Activated naive CD4-positive, alpha-beta T cell treated with anti-CD3 and anti-CD28 coated beads, Interleukin-2, amount 10 ng/mL, durations not matched to agents 7 days and 5 days (primary cell): ENCODE measurements around the gene PPAT.
"Not testable (repeated sequence)": the region's sequence is repeated elsewhere in the genome, so short reads cannot be mapped to it uniquely, and the experiment has no call there.

ENCODE experiments used
- CTCF ChIA-PET: fragments of 350-600 bp; sonication (Branson Sonifier 250); formaldehyde crosslinking; loops from one replicate; lab custom pipeline; 2021; ENCODE audit warnings: antibody characterized with exemption; lab: Charles Lee
- DNase-seq: peaks from one replicate; pipeline ENCODE4 v3.0.0-alpha.2; 2020
- H3K27ac Mint-ChIP-seq: one replicate; pipeline ENCODE4 v1.8.0; 2021; ENCODE audit warnings: mild to moderate bottlenecking, moderate library complexity, mixed read lengths
- H3K27me3 Mint-ChIP-seq: one replicate; pipeline ENCODE4 v1.8.0; 2021; ENCODE audit warnings: mild to moderate bottlenecking, mixed read lengths
- H3K36me3 Mint-ChIP-seq: one replicate; pipeline ENCODE4 v1.8.0; 2021; ENCODE audit warnings: mixed read lengths
- H3K4me1 Mint-ChIP-seq: one replicate; pipeline ENCODE4 v1.8.0; 2021; ENCODE audit warnings: mixed read lengths
- H3K4me3 Mint-ChIP-seq: one replicate; pipeline ENCODE4 v1.8.0; 2021; ENCODE audit warnings: mild to moderate bottlenecking, moderate library complexity, mixed read lengths
- H3K9me3 Mint-ChIP-seq: one replicate; pipeline ENCODE4 v1.8.0; 2021; ENCODE audit warnings: mixed read lengths

PPAT gene

DNA sequence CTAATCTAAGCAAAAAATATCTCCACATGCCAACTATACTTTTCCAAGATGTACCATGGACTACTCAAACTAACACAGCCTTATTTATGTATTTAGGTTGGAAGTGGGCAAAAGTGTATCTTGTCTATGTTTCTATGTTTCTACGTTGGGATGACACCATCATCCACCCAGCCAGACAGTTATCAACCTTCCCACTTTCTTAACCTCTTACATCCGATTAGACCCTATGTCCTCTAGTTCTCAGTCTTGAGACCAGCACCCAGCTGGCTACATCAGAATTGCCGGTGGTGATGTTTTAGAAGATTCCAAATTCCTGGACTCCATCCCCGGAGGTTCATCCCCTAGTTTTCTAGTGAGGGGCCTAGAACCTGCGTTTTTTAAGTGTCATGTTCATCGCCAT, 47.1 kb downstream of the PPAT start:
- H3K27me3 Mint-ChIP-seq, result no peaks in the 10 kb centered on the region
- H3K4me3 Mint-ChIP-seq, result peak overlapping the region; percentile 82
- CTCF ChIA-PET, result interaction anchor here (1.6 to 2.1 kb wide), 2 partner anchors 22 to 48 kb away, joined by 4 to 10 read pairs; partner anchors contain the start of genes PAICS and PPAT
- H3K36me3 Mint-ChIP-seq, result peaks cover 9% of the 10 kb centered on the region
- peaks cover 45% of the 10 kb centered on the region for H3K4me1 Mint-ChIP-seq
- no peaks in the 10 kb centered on the region for H3K9me3 Mint-ChIP-seq
- DNase-seq, result no peak
- peak overlapping the region; percentile 100 for H3K27ac Mint-ChIP-seq

DNA sequence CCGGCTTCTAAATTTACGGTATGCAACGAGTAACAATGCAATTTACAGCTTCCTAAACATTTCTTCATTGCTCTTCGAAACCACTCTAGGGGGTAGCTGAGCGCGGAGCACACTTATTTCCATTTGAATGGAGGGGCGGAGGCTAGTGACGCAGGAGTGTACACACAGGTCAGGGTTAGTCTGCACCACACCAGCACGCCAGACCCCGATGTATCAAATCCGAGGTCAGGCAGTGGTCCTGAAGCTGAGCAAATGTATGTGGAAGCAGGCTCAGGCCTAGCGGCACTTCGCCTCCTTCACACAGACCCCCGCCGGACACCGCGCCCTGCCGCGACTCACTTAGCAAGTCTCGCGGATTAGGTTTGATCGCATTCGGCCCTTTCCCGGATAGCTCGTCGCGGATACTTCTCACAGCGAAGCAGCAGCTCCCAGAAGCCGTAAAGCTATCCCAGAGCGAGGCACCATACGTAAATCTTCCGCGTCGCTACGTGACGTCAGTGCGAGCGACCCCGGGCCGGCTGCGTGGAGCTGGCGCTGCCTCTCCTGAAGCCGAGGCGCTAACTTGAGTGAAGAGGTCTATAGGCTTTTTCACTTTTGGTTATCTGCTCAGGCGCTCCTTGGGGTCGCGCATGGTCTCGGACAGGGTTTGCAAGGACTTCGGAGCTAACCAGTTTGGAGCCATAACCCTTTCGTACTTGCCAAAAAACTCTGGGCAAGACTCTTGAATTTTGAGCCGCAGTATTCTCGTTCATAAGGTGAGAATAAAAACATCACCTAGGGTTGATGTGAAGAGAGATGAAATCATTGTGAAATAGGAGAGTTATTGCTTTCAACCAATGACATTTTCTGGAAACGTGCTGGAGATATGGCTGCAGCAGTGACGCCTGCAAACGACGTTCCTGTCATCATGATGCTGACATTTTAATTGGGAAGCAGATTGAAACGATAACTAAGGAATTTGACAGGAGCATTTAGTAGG, 48.1 kb downstream of the PPAT start, which contains the start of gene AASDH:
TSS of gene AASDH (minus strand) at position 469 of the 979 bp plus-strand sequence. CDS start 3,192 bp downstream, outside the sequence.
- CTCF ChIA-PET, result interaction anchor here (0.9 to 2.1 kb wide), 7 partner anchors 23 to 438 kb away, joined by 3 to 10 read pairs (median 4); partner anchors contain the start of genes CEP135, PAICS and PPAT
- Mint-ChIP-seq H3K4me1 (peaks cover 45% of the 10 kb centered on the region), H3K27me3 (no peaks in the 10 kb centered on the region)

DNA sequence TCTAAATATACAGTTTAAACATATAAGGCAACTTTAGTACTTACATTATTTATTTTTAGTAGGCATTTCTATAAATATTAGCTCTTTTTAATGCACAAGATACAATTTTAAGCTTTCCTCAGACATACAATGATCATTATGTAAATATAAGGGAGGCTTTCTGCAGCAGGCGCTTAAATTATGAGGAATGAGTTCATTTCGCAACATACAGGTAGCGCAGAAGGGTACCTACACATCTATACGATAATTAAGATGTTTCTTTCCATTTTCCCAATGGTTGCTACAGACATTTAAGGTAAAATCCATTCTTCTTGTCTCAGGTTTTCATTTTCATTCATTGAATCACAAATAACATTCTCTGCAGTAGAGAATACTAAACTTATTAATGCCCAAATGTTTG, 49.3 kb downstream of the PPAT start:
- Mint-ChIP-seq H3K4me3 (peak overlapping the region; percentile 82), H3K27ac (peak overlapping the region; percentile 100), H3K9me3 (no peaks in the 10 kb centered on the region), H3K4me1 (peaks cover 45% of the 10 kb centered on the region), H3K27me3 (no peaks in the 10 kb centered on the region), H3K36me3 (peaks cover 11% of the 10 kb centered on the region)
- CTCF ChIA-PET, result interaction anchor here (1.1 kb wide), 1 partner anchor 37 kb away, joined by 3 read pairs; no protein-coding TSS in a partner anchor
- no peak for DNase-seq

More for the DNA sequence above, 48.1 kb downstream of the PPAT start, which contains the start of gene AASDH:
- DNase-seq, result peak; percentile 97
- H3K4me3 Mint-ChIP-seq, result peak within 1 kb of the TSS; percentile 82
- H3K9me3 Mint-ChIP-seq, result no peaks in the 10 kb centered on the region
- peaks cover 9% of the 10 kb centered on the region for H3K36me3 Mint-ChIP-seq
- peak within 1 kb of the TSS; percentile 100 for H3K27ac Mint-ChIP-seq

DNA sequence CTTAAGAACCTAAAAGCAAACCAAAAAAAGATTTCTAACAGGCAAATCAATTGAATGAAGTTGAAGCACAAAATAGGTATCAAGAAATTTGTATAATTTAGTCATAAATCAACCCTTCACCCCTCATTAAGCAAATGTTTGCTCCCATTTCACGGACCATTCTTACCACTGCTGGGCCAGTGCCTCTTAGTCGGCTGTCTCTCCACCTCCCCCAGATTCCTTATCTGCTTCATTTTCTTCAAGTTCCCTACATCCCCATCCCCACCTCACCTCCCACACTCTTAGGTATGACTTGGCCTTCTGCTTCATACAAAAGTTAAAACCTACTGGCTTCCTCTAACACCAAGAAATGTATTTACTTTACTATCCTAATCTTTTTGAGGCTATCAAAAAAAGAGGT, 60.0 kb downstream of the PPAT start:
- peaks cover 7% of the 10 kb centered on the region for H3K36me3 Mint-ChIP-seq
- no peak overlapping the region for H3K27ac Mint-ChIP-seq
- no peaks in the 10 kb centered on the region for H3K27me3 Mint-ChIP-seq
- DNase-seq, result no peak
- CTCF ChIA-PET, result no interaction called here
- no peaks in the 10 kb centered on the region for H3K9me3 Mint-ChIP-seq
- peaks cover 2% of the 10 kb centered on the region for H3K4me1 Mint-ChIP-seq
- no peak overlapping the region for H3K4me3 Mint-ChIP-seq

DNA sequence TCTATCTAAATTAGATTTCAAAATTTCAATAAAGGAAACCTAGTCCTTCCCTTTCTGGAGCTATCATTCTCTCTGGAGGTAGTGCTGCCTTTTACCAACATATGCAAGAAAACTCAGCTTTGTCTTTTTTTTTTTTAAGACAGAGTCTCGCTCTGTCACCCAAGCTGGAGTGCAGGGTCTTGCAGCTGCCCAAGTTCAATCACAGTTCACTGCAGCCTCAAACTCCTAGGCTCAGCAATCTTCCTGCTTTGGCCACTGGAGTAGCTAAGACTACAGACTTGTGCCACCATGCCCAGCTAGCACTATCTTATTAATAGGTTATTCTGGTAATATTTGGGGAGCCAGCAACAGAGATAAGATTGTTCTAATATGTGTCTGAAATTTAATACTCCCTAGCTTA, 60.5 kb downstream of the PPAT start:
- no peak overlapping the region for H3K4me3 Mint-ChIP-seq
- no peak for DNase-seq
- H3K27me3 Mint-ChIP-seq, result no peaks in the 10 kb centered on the region
- H3K27ac Mint-ChIP-seq, result no peak overlapping the region
- peaks cover 9% of the 10 kb centered on the region for H3K36me3 Mint-ChIP-seq
- CTCF ChIA-PET, result no interaction called here
- peaks cover 2% of the 10 kb centered on the region for H3K4me1 Mint-ChIP-seq
- no peaks in the 10 kb centered on the region for H3K9me3 Mint-ChIP-seq

DNA sequence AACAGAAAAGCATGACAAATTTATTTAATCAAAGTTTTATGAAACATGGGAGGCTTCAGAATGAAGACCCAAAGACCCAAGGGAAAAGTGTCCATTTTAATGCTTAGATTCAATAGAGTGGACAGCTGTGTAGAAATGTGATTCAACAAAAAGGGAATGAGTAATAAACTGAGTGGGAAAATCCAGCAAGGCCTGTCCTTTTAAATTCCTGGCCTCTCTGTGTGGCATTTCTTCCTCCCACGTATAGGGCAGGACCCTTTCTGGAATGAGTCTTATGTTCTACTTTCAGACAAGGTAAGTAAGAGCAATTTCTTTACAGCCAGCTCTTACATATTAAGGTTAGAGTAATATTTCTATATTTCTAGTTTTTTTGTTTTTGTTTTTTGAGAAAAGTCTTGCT, 62.6 kb downstream of the PPAT start:
- peaks cover 22% of the 10 kb centered on the region for H3K36me3 Mint-ChIP-seq
- H3K4me3 Mint-ChIP-seq, result no peak overlapping the region
- H3K4me1 Mint-ChIP-seq, result peaks cover 2% of the 10 kb centered on the region
- no peaks in the 10 kb centered on the region for H3K9me3 Mint-ChIP-seq
- no peak for DNase-seq
- H3K27me3 Mint-ChIP-seq, result no peaks in the 10 kb centered on the region
- CTCF ChIA-PET, result no interaction called here
- H3K27ac Mint-ChIP-seq, result no peak overlapping the region

DNA sequence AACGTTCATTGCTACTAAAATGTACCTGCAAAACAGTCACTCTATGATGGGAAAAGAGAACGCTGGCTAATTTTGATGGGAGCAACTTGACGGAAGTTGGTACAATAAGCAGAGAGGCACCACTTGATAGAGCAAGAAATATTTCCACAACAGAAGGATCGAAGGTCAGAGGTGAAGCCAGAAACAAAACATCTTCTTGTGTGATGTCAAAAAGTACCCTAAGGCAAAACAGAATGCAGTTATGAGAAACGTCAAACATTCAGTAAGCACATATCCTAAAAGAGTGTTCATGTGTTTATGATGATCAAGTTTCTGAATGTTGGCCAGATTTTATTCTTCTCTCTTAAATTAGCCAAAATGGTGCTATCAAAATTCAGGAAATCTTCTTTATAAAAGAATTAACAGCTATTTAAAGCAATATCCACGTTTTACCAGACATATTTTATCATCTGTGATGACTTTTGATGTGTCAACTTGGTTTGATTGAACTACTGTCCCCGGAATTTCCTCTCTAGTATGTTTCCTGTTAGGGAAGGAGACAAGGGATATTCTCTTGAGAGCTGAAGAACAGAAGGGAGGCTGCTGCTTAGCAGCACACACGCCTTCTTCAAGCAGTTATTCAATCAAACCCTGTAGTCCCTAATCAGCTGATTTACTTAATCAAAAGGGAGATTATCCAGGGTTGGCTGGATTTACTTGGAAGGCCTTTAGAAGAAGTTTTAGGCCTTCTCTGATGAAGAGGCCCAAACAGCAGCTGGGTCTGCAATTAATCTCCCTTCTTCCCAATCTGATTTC, 63.8 kb downstream of the PPAT start:
- H3K4me3 Mint-ChIP-seq, result no peak overlapping the region
- DNase-seq, result no peak
- no peaks in the 10 kb centered on the region for H3K9me3 Mint-ChIP-seq
- H3K27ac Mint-ChIP-seq, result no peak overlapping the region
- H3K27me3 Mint-ChIP-seq, result no peaks in the 10 kb centered on the region
- H3K4me1 Mint-ChIP-seq, result peaks cover 2% of the 10 kb centered on the region
- H3K36me3 Mint-ChIP-seq, result peaks cover 22% of the 10 kb centered on the region
- CTCF ChIA-PET, result no interaction called here

DNA sequence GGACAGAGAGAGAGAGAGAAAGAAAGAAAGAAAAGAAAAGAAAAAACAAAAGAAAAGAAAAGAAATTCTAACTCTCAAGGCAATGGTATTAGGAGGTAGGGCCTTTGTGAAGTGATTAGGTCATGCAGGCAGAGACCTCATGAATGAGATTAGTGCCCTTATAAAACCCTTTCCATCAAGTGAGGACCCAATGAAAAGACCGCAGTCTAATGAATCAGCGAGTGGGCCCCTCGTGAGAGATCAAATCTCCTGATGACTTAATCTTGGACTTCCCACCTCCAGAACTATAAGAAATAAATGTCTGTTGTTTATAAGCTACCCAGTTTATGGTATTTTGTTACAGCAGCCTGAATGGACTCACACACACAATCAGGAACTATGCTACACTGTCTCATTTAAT, 65.0 kb downstream of the PPAT start:
- no peak for DNase-seq
- H3K4me3 Mint-ChIP-seq, result no peak overlapping the region
- peaks cover 19% of the 10 kb centered on the region for H3K36me3 Mint-ChIP-seq
- no peaks in the 10 kb centered on the region for H3K27me3 Mint-ChIP-seq
- no peaks in the 10 kb centered on the region for H3K9me3 Mint-ChIP-seq
- H3K27ac Mint-ChIP-seq, result no peak overlapping the region
- CTCF ChIA-PET, result no interaction called here
- H3K4me1 Mint-ChIP-seq, result peaks cover 2% of the 10 kb centered on the region

DNA sequence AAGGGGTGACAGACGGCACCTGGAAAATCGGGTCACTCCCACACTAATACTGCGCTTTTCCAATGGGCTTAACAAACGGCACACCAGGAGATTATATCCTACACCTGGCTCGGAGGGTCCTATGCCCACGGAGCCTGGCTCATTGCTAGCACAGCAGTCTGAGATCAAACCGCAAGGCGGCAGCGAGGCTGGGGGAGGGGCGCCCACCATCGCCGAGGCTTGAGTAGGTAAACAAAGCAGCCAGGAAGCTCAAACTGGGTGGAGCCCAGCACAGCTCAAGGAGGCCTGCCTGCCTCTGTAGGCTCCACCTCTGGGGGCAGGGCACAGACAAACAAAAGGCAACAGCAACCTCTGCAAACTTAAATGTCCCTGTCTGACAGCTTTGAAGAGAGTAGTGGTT, 72.4 kb downstream of the PPAT start:
- H3K9me3 Mint-ChIP-seq, H3K27ac Mint-ChIP-seq, H3K27me3 Mint-ChIP-seq, DNase-seq, CTCF ChIA-PET, H3K4me1 Mint-ChIP-seq, H3K4me3 Mint-ChIP-seq: not testable (repeated sequence)
- peaks cover 15% of the 10 kb centered on the region for H3K36me3 Mint-ChIP-seq

DNA sequence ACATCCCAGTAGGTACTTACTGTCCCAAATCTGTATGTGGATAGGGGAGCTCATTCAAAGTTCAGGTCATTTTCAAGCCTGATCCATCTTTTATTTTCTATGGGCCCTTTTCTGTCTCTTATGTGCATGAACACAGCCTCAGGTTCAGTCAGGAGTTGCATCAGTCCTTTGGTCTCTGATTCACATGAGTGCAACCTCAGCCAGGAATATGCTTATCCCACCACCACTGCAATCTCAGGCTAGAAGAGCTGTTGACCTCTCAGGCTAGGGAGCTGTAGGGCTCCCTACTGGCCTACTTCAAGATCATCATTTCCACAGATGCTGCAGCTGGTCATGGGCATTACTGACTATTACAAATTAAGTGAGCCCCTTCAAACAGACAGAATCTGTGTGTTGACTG, 75.3 kb downstream of the PPAT start:
- CTCF ChIA-PET, result no interaction called here
- H3K4me1 Mint-ChIP-seq, result no peaks in the 10 kb centered on the region
- no peaks in the 10 kb centered on the region for H3K27me3 Mint-ChIP-seq
- H3K9me3 Mint-ChIP-seq, result peaks cover 5% of the 10 kb centered on the region
- no peak overlapping the region for H3K27ac Mint-ChIP-seq
- H3K4me3 Mint-ChIP-seq, result no peak overlapping the region
- H3K36me3 Mint-ChIP-seq, result peaks cover 13% of the 10 kb centered on the region
- DNase-seq, result no peak

DNA sequence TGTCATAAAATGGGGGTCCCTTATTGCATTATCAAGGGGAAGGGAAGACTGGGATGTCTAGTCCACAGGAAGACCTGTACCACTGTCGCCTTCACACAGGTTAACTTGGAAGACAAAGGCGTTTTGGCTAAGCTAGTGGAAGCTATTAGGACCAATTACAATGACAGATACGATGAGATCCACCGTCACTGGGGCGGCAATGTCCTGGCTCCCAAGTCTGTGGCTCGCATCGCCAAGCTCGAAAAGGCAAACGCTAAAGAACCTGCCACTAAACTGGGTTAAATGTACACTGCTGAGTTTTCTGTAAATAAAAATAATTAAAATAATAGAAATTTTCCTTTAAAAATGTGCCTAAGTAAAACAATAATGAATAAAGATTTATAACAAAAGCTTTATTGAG, 78.8 kb downstream of the PPAT start:
- H3K27me3 Mint-ChIP-seq, result no peaks in the 10 kb centered on the region

DNA sequence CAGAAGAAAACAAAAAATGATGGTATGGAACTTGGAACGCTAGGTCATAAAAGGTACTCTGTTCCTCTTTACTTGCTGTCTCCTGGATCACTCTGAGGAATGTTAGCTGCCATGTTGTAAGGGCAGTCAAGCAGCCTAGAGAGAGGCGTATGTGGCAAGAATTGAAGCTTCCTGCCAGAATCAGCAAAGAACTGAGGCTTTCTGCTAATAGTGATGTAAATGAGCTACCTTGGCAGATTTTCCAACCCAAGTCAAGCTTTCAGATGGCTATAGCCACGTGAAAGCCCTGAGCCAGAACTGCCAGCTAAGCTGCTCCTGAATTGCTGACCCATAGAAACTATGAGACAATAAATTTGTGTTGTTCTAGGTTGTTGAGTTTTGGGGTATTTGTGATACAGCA, 86.8 kb downstream of the PPAT start:
- no peaks in the 10 kb centered on the region for H3K9me3 Mint-ChIP-seq
- H3K27me3 Mint-ChIP-seq, result no peaks in the 10 kb centered on the region
- no peak for DNase-seq
- H3K27ac Mint-ChIP-seq, result no peak overlapping the region
- no peak overlapping the region for H3K4me3 Mint-ChIP-seq
- peaks cover 9% of the 10 kb centered on the region for H3K4me1 Mint-ChIP-seq
- peaks cover 9% of the 10 kb centered on the region for H3K36me3 Mint-ChIP-seq
- CTCF ChIA-PET, result no interaction called here

More for the DNA sequence above, 78.8 kb downstream of the PPAT start:
- CTCF ChIA-PET, result no interaction called here
- Mint-ChIP-seq H3K27ac (no peak overlapping the region), H3K36me3 (no peaks in the 10 kb centered on the region), H3K4me1 (no peaks in the 10 kb centered on the region), H3K9me3 (no peaks in the 10 kb centered on the region), H3K4me3 (no peak overlapping the region)
- DNase-seq, result no peak

DNA sequence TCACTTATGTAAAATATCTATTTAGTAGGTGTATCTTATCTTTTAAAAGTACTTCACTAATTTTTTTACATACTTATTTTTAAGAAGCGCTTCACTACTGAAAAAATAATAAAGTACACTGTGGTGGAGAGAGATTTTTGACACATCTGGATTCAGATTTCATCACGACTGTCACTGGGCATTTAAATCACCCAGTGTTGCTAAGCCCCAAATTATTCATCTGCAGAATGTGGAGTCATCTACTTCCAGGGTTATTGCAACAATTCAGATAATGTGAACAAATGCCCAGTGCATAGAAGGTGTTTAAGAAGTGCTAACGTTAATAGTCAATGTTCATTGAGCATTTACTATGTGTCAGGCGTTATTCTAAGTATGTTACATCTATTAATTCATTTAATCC, 90.0 kb downstream of the PPAT start:
- Mint-ChIP-seq H3K9me3 (no peaks in the 10 kb centered on the region), H3K4me3 (no peak overlapping the region), H3K4me1 (peaks cover 9% of the 10 kb centered on the region), H3K27me3 (no peaks in the 10 kb centered on the region), H3K27ac (no peak overlapping the region), H3K36me3 (peaks cover 14% of the 10 kb centered on the region)
- CTCF ChIA-PET, result no interaction called here
- no peak for DNase-seq
